Panc1 (cell line): Measurements from ENCODE around the gene FAM200B. TPM values are rescaled to one million over a fixed set of nuclear protein-coding genes. Genes with fewer than 3 reads are reported as not detected.

Source experiments
- ATAC-seq: fragments of 200-7000 bp; cut with Tn5 transposase; 2 replicates; pipeline ENCODE4 v1.9.1; 2020; ENCODE audit warnings: mild to moderate bottlenecking, moderate library complexity
- BruUV-seq: library from RNA; stranded (reverse); fragments of 400-500 nt; replicated peaks from 2 replicates; lab custom pipeline; 2021; lab: Mats Ljungman, UMichigan
- CTCF ChIA-PET: fragments of 300-600 bp; sonication (Branson Sonifier 250); formaldehyde crosslinking; loops from one replicate; lab custom pipeline; 2022; ENCODE audit warnings: antibody characterized with exemption; lab: Charles Lee
- POLR2A ChIA-PET: fragments of 300-600 bp; sonication (Branson Sonifier 250); formaldehyde crosslinking; loops from one replicate; lab custom pipeline; 2022; ENCODE audit warnings: antibody characterized with exemption; lab: Charles Lee
- DNase-seq: peaks from one replicate; pipeline ENCODE4 v3.0.0-alpha.2; 2010; ENCODE audit warnings: low read depth, low spot score
- H3K27ac ChIP-seq: 2 replicates; pipeline ENCODE4 v1.5.1; 2011; ENCODE audit warnings: mild to moderate bottlenecking, low read length, inconsistent platforms
- H3K27me3 ChIP-seq: fragments of 200-500 bp; sonication (Bioruptor generic); 2 replicates; pipeline ENCODE4 v1.6.0; 2014; ENCODE audit warnings: low read length, inconsistent platforms; ENCODE audit not compliant: control insufficient read depth, insufficient read depth
- H3K36me3 ChIP-seq: fragments of 200-500 bp; sonication (Bioruptor generic); 2 replicates; pipeline ENCODE4 v1.5.1; 2014; ENCODE audit warnings: inconsistent platforms, mild to moderate bottlenecking, low read length, moderate library complexity; ENCODE audit not compliant: control insufficient read depth, insufficient read depth
- H3K4me1 ChIP-seq: 2 replicates; pipeline ENCODE4 v1.5.1; 2011; ENCODE audit warnings: inconsistent platforms, mild to moderate bottlenecking, low read length, moderate library complexity; ENCODE audit not compliant: control insufficient read depth, insufficient read depth
- H3K4me3 ChIP-seq, 2 experiments: 2 replicates each; pipeline ENCODE4 v1.5.1; 2011 to 2012; ENCODE audit warnings: low read depth in 2 of 2, low read length in 2 of 2, mild to moderate bottlenecking in 2 of 2, inconsistent platforms in 1 of 2, moderate library complexity in 1 of 2
- H3K9me3 ChIP-seq: fragments of 200-500 bp; sonication (Bioruptor generic); 2 replicates; pipeline ENCODE4 v1.5.1; 2014; ENCODE audit warnings: low read depth, mild to moderate bottlenecking, inconsistent platforms, low read length, moderate library complexity; ENCODE audit not compliant: control insufficient read depth, insufficient read depth
- POLR2AphosphoS5 ChIP-seq: IDR thresholded peaks from 2 replicates; pipeline ENCODE4 v1.6.1; 2012; ENCODE audit warnings: mild to moderate bottlenecking, low read depth, low read length, moderate library complexity
- SIN3A ChIP-seq: IDR thresholded peaks from 2 replicates; pipeline ENCODE4 v1.6.1; 2012; ENCODE audit warnings: low read depth, mild to moderate bottlenecking, low read length, moderate library complexity, borderline replicate concordance; ENCODE audit not compliant: insufficient read depth
- TCF7L2 ChIP-seq: IDR thresholded peaks from 2 replicates; pipeline ENCODE4 v1.6.1; 2011; ENCODE audit warnings: mild to moderate bottlenecking, low read depth, low read length, inconsistent platforms
- in situ Hi-C: cut with HindIII; loops from 2 replicates; pipeline ENCODE4 v1.10.0; 2016; ENCODE audit warnings: low sequenced_read_pairs, low pct_unique_long_range_greater_than_20kb
- intact Hi-C: fragments of 100-400 bp; cut with micrococcal nuclease; formaldehyde crosslinking; loops from one replicate; pipeline ENCODE4 v1.10.0; 2022; ENCODE audit not compliant: unreplicated experiment
- total RNA-seq: library from RNA; stranded (reverse); gene quantifications from one replicate; pipeline ENCODE4 v1.2.1, GENCODE V29; 2021; ENCODE audit not compliant: unreplicated experiment
- TF ChIP-seq, protein P1 (sequence below), 2 experiments: IDR thresholded peaks; 2 replicates each; pipeline ENCODE4 v1.6.1; 2011 to 2012; ENCODE audit warnings: low read depth in 2 of 2, control low read depth in 1 of 2, low read length in 1 of 2, mild to moderate bottlenecking in 1 of 2, moderate library complexity in 1 of 2; ENCODE audit not compliant: insufficient read depth in 1 of 2
- TF ChIP-seq, protein P2 (sequence below): fragments of 450-650 bp; IDR thresholded peaks from 2 replicates; pipeline ENCODE4 v1.5.1; 2017; ENCODE audit warnings: mild to moderate bottlenecking

Gene FAM200B
- total RNA-seq, 1 experiment from 2014 or later, result 15.2 TPM

DNA sequence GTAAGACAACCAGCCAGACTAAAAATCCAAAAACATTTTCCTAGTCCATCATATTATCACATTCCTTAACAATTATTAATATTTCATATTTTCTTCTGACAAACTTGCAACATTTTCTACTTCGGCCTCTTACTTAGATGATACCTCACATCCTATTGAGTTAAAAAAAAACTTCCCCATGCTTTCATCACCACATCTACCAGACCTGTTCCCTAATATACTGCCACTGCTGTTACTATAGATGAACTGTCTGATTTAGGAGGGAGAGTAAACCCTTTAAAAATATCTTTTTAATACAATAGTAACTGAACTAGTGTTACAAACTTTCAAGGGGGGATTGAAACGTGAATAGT lies 1.5 kb downstream of the FAM200B start:
- no TSS peak for BruUV-seq
- Histone ChIP-seq H3K4me1 (peaks cover 6% of the 10 kb centered on the region; the same call in 1 of the 2 replicates), H3K36me3 (peaks cover 18% of the 10 kb centered on the region), H3K27me3 (no peaks in the 10 kb centered on the region), H3K4me3 (peak overlapping the region in 1 of 2 experiments; percentile 93; a peak in 2 of 4 replicates), H3K27ac (peak overlapping the region; percentile 99), H3K9me3 (no peaks in the 10 kb centered on the region)
- intact Hi-C loops (no loop called here), in situ Hi-C loops (no loop called here)
- no peak for DNase-seq
- POLR2A ChIA-PET, result no interaction called here
- no peak for TF ChIP-seq POLR2AphosphoS5
- no peak for TF ChIP-seq SIN3A
- TF ChIP-seq, protein P1, sequence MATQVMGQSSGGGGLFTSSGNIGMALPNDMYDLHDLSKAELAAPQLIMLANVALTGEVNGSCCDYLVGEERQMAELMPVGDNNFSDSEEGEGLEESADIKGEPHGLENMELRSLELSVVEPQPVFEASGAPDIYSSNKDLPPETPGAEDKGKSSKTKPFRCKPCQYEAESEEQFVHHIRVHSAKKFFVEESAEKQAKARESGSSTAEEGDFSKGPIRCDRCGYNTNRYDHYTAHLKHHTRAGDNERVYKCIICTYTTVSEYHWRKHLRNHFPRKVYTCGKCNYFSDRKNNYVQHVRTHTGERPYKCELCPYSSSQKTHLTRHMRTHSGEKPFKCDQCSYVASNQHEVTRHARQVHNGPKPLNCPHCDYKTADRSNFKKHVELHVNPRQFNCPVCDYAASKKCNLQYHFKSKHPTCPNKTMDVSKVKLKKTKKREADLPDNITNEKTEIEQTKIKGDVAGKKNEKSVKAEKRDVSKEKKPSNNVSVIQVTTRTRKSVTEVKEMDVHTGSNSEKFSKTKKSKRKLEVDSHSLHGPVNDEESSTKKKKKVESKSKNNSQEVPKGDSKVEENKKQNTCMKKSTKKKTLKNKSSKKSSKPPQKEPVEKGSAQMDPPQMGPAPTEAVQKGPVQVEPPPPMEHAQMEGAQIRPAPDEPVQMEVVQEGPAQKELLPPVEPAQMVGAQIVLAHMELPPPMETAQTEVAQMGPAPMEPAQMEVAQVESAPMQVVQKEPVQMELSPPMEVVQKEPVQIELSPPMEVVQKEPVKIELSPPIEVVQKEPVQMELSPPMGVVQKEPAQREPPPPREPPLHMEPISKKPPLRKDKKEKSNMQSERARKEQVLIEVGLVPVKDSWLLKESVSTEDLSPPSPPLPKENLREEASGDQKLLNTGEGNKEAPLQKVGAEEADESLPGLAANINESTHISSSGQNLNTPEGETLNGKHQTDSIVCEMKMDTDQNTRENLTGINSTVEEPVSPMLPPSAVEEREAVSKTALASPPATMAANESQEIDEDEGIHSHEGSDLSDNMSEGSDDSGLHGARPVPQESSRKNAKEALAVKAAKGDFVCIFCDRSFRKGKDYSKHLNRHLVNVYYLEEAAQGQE (IDR thresholded peaks at IDR 0.05; ENCODE audit: insufficient read depth in 1 of 2, low read depth in 2 of 2, low read length in 1 of 2), result no peak
- TF ChIP-seq, protein P2, sequence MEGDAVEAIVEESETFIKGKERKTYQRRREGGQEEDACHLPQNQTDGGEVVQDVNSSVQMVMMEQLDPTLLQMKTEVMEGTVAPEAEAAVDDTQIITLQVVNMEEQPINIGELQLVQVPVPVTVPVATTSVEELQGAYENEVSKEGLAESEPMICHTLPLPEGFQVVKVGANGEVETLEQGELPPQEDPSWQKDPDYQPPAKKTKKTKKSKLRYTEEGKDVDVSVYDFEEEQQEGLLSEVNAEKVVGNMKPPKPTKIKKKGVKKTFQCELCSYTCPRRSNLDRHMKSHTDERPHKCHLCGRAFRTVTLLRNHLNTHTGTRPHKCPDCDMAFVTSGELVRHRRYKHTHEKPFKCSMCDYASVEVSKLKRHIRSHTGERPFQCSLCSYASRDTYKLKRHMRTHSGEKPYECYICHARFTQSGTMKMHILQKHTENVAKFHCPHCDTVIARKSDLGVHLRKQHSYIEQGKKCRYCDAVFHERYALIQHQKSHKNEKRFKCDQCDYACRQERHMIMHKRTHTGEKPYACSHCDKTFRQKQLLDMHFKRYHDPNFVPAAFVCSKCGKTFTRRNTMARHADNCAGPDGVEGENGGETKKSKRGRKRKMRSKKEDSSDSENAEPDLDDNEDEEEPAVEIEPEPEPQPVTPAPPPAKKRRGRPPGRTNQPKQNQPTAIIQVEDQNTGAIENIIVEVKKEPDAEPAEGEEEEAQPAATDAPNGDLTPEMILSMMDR, result no peak
- no peak for TF ChIP-seq TCF7L2
- ATAC-seq, result no peak
- CTCF ChIA-PET, result no interaction called here

DNA sequence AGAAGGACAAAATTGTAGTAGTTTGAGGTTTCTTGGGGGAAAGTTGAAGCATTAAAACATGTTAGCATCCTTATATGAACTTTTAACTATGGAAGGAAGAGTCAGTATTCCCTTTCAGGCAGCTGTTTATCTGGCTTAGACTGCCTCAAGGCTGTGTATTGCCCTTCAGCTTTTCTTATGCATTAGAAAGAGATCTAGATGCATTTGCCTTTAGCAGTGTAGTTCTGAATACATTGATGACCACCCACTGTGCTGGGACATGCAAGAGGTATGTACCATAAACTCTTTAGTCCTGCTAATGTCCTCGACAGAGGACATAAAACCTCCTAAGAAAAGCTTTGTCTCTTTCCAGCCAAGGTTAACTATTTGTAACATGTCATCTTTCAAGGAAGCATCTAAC lies 2.9 kb downstream of the FAM200B start:
- ChIA-PET CTCF (no interaction called here), POLR2A (no interaction called here)
- DNase-seq, result no peak
- Histone ChIP-seq H3K9me3 (no peaks in the 10 kb centered on the region), H3K36me3 (peaks cover 19% of the 10 kb centered on the region), H3K27me3 (no peaks in the 10 kb centered on the region), H3K4me1 (peaks cover 5% of the 10 kb centered on the region; the same call in 1 of the 2 replicates), H3K27ac (no peak overlapping the region), H3K4me3 (no peak overlapping the region)
- BruUV-seq, result no TSS peak
- TF ChIP-seq SIN3A (no peak), TCF7L2 (no peak), POLR2AphosphoS5 (no peak)
- TF ChIP-seq, protein P1 (IDR thresholded peaks at IDR 0.05; ENCODE audit: insufficient read depth in 1 of 2, low read depth in 2 of 2, low read length in 1 of 2), result no peak
- TF ChIP-seq, protein P2, result no peak
- ATAC-seq, result no peak
- in situ Hi-C loops, result no loop called here
- intact Hi-C loops, result no loop called here
